Retinal pigment epithelial cell (primary cell): ENCODE measurements around the gene LHFPL6.

Experiments
- DNase-seq: peaks from one replicate; pipeline ENCODE4 v3.0.0-alpha.2; 2010; ENCODE audit warnings: low read depth
- H3K4me3 ChIP-seq: 2 replicates; pipeline ENCODE4 v1.5.1; 2011; ENCODE audit warnings: mild to moderate bottlenecking, low read length, control low read depth, moderate library complexity
- CTCF ChIP-seq: conservative IDR thresholded peaks from 2 replicates; pipeline ENCODE4 v1.5.1; 2011; ENCODE audit warnings: low read depth, low read length, control low read depth, inconsistent platforms

Gene LHFPL6

DNA sequence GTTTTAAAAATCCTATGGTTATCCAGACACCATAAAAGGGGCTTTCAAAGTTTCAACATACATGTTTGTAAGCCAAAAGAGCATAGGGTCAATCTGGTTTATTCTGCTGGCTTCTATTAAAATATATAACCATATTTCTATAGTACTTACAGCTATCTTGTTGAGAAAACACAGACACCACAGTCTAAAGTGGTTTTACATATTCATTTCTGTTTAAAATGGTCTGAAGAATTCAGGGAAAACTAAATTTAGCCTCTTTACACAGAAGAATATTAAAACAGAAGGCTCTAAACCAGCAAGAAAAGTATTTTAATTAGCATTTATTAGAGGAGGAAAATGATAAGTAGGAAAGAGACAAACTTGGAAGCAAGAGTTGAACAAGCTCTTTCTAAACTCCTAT is 203.9 kb downstream of the LHFPL6 start:
- no peak for TF ChIP-seq CTCF
- no peak for DNase-seq
- H3K4me3 ChIP-seq: no peak overlapping the region

- H3K4me3 ChIP-seq: no peak overlapping the region
- DNase-seq: no peak
- TF ChIP-seq CTCF: no peak
Observed at GRCh38 chr13:39397896-39398265, 205.1 kb downstream of the LHFPL6 start.

GRCh38 chr13:39397226-39397895 is 205.6 kb downstream of the LHFPL6 start:
- DNase-seq: no peak
- H3K4me3 ChIP-seq: no peak overlapping the region
- no peak for TF ChIP-seq CTCF

DNA sequence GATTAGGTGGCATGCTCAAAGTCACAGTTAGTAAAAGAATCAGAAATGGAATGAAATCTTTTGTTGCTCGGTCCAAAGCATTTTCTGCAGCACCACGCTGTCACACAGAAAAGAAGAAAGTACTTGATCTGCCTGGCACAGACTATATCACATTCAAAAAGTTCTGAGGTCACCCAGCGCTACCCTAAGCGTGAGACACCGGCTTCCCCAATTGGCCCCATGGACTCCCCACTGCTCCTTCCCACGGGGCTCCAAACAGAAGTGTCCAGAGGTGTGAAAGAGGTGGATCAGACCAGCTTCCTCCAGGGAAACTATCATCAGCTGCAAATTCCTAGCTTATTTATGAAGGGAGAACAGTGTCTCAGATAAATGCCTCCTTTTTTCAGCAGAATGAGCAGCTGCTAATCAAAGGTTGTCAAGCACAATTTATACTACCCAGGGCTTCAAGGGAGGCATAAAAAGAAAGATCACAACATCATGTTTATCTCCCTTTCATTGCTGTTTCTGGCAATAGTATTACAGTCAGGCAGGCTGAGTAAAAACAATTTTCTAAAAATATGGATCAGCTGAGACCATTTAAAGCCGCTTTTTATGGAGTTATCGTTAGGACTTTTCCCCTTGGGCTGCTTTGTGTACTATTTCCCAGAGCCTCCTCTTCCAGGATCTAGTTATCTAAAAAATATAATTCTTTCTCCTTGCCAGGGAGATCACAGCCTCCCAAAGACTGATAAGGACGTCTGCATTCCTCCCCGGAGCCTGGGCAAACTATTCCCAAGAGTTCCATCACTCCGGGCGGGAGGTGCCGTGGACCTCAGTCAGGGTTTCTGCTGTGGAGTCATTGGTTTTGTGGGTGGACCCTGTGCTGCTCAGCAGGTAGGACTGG is 208.0 kb downstream of the LHFPL6 start:
- no peak overlapping the region for H3K4me3 ChIP-seq
- no peak for DNase-seq
- no peak for TF ChIP-seq CTCF

DNA sequence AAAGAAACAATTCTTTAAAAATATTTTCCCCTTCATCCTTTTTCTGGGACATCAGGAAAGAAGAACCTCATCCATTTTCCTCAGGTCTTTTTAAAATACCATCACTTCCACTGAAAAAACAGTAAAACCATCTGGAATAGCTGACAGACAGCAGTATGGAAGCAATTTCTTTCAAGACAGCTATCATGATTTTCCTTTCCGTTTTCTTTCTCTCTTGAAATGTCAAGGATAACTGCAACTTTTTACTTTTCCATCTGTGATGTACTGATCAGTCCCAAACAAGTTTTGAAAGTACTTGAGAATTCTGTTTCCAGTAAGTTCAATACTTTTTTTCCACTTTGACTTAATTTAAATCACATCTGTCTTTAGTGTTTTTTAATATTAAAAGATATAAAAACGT is 211.2 kb downstream of the LHFPL6 start:
- no peak for DNase-seq
- H3K4me3 ChIP-seq: no peak overlapping the region
- TF ChIP-seq CTCF: no peak

DNA sequence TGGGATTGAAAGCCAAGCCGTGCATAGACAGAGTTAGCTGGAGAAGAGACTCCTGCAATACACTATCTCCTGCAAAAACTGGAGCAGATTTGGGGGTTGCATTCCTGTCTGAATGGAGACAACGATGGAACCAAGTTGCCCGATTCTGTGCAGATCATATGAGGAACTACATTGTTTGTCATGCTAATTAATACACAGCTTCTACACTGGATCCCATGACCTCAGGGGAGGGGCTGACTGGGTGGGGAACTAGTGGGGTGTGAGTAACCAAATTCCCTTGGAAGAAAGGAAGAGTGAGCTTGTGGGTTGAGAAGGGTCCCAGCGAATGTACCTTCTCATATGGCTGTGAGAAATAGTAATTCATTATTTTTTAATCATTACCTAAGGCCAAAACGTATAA is 214.0 kb downstream of the LHFPL6 start:
- no peak for TF ChIP-seq CTCF
- no peak for DNase-seq
- no peak overlapping the region for H3K4me3 ChIP-seq
